ENCODE data around the gene EFCAB8.
"Not testable (repeated sequence)": the region's sequence is repeated elsewhere in the genome, so short reads cannot be mapped to it uniquely, and the experiment has no call there.

The EFCAB8 gene

GRCh38 chr20:32960222-32960518 lies 101.4 kb downstream of the EFCAB8 start:
- DNase-seq: no peak

- DNase-seq: no peak
Observed at GRCh38 chr20:32960849-32961731, 102.4 kb downstream of the EFCAB8 start.

- no peak for DNase-seq
Observed at GRCh38 chr20:32962053-32962452, 103.3 kb downstream of the EFCAB8 start.

GRCh38 chr20:32962646-32963045 lies 103.9 kb downstream of the EFCAB8 start:
- DNase-seq: not testable (repeated sequence)

- no peak for DNase-seq
Observed at GRCh38 chr20:32963176-32963575, 104.5 kb downstream of the EFCAB8 start.

GRCh38 chr20:32964575-32964974 lies 105.9 kb downstream of the EFCAB8 start:
- no peak for DNase-seq

GRCh38 chr20:32965115-32965514 lies 106.4 kb downstream of the EFCAB8 start:
- no peak for DNase-seq

GRCh38 chr20:32965581-32966373 lies 107.1 kb downstream of the EFCAB8 start:
- no peak for DNase-seq

GRCh38 chr20:32966382-32966781 lies 107.7 kb downstream of the EFCAB8 start:
- no peak for DNase-seq

- DNase-seq: no peak
Observed at GRCh38 chr20:32966881-32967781, 108.4 kb downstream of the EFCAB8 start.

GRCh38 chr20:32967961-32968457 lies 109.3 kb downstream of the EFCAB8 start:
- no peak for DNase-seq

- DNase-seq: no peak
Observed at GRCh38 chr20:32968478-32969241, 109.9 kb downstream of the EFCAB8 start.

GRCh38 chr20:32969356-32970114 lies 110.8 kb downstream of the EFCAB8 start:
- DNase-seq: no peak

- no peak for DNase-seq
Observed at GRCh38 chr20:32970115-32970972, 111.6 kb downstream of the EFCAB8 start.

GRCh38 chr20:32970973-32971300 lies 112.2 kb downstream of the EFCAB8 start:
- DNase-seq: no peak

GRCh38 chr20:32971703-32972161 lies 113.0 kb downstream of the EFCAB8 start:
- no peak for DNase-seq

GRCh38 chr20:32972181-32973076 lies 113.7 kb downstream of the EFCAB8 start:
- DNase-seq: no peak

GRCh38 chr20:32973077-32973717 lies 114.5 kb downstream of the EFCAB8 start:
- DNase-seq: no peak
